ENCODE data around the gene CAV2. TPM values are rescaled to one million over a fixed set of nuclear protein-coding genes. Genes with fewer than 3 reads are reported as not detected.
A peak's percentile ranks its signal among the peaks of the same experiment; 100 is the strongest.

Gene CAV2
- total and polyA plus RNA-seq, 9 of the 15 experiments (the other 6 are each of a cell fraction or from before 2014, with no cell fraction given): 16.1 to 137 (median 38.3) TPM

GRCh38 chr7:116464375-116464774 is 35.2 kb upstream of the CAV2 start:
- in situ Hi-C loops (cut with MboI) (no loop called here), intact Hi-C loops (cut with micrococcal nuclease) (no loop called here)
- no peak for ATAC-seq
- H3K9me1 ChIP-seq (ENCODE audit: control insufficient read depth, insufficient read depth, low read length): no peaks in the 10 kb centered on the region
- H3K4me1 ChIP-seq (replicated peaks in 1 of 2; ENCODE audit: control insufficient read depth in 2 of 2, insufficient read depth in 2 of 2, low read length in 2 of 2): peaks cover 6 to 24% of the 10 kb centered on the region in 2 experiments; a peak in 3 of 5 replicates
- FAIRE-seq: no peak
- peak overlapping the region; percentile 86; the same call in 1 of the 3 replicates for H3K27ac ChIP-seq (ENCODE audit: extremely low read depth, low read depth, low read length)
- no peaks in the 10 kb centered on the region for H3K79me2 ChIP-seq (ENCODE audit: control insufficient read depth, insufficient read depth, low read length)
- no peak for TF ChIP-seq NCOA2 (IDR thresholded peaks at IDR 0.05; ENCODE audit: partially characterized antibody in 2 of 2)
- no peak for TF ChIP-seq CREB3L1 (IDR thresholded peaks at IDR 0.05; ENCODE audit: borderline replicate concordance, low read depth)
- no peak for TF ChIP-seq BCOR (IDR thresholded peaks at IDR 0.05)
- no peak for TF ChIP-seq MTA3 (IDR thresholded peaks at IDR 0.05; ENCODE audit: borderline replicate concordance)
- no peak for TF ChIP-seq MXI1 (IDR thresholded peaks at IDR 0.05; ENCODE audit: low read depth, low read length)
- TF ChIP-seq ZNF277 (CRISPR knock-in tag; IDR thresholded peaks at IDR 0.05; ENCODE audit: borderline replicate concordance): 0 out of 2 replicates have a peak, but pooled peaks have one; percentile 38
- H3K4me2 ChIP-seq (ENCODE audit: insufficient read depth, low read length): no peak overlapping the region
- 88% methylated on average over 4 of the region's 4 CpGs for WGBS (ENCODE audit: insufficient coverage, low coverage, missing lambda C conversion rate)
- DNase-seq (ENCODE audit: extremely low read depth in 1 of 4, low spot score in 3 of 4): no peak
- no peaks in the 10 kb centered on the region for H3K36me3 ChIP-seq (ENCODE audit: control insufficient read depth, insufficient read depth, low read length)
- H4K20me1 ChIP-seq (replicated peaks; ENCODE audit: control insufficient read depth, insufficient read depth, low read length): no peaks in the 10 kb centered on the region
- peak overlapping the region; percentile 79; the same call in 1 of the 2 replicates for H2AFZ ChIP-seq (ENCODE audit: low read depth, low read length)
- no peaks in the 10 kb centered on the region for H3K9me3 ChIP-seq (replicated peaks; ENCODE audit: control insufficient read depth, insufficient read depth, low read depth, low read length)
- ChIA-PET POLR2A (interaction anchor here (1.3 kb wide), 1 partner anchor 14 kb away, joined by 3 read pairs; no protein-coding TSS in a partner anchor), CTCF (ENCODE audit: low intra/inter-chr PET ratio) (no interaction called here)
- no peaks in the 10 kb centered on the region for H3K27me3 ChIP-seq (ENCODE audit: control insufficient read depth in 2 of 2, insufficient read depth in 2 of 2, low read length in 2 of 2)
- no TSS peak for BruUV-seq (replicated peaks)
- H3K4me3 ChIP-seq: no peak overlapping the region
- no peak overlapping the region for H3K9ac ChIP-seq (ENCODE audit: insufficient read depth in 1 of 2, low read depth in 2 of 2, low read length in 2 of 2)

Measured in K562 (cell line).